Bone marrow (tissue), 2 donors: ENCODE data around the gene COG6.
A peak's percentile ranks its signal among the peaks of the same experiment; 100 is the strongest.

Source experiments
- DNase-seq, 2 donors: peaks; one replicate each; lab custom pipeline; 2025; lab: John Stamatoyannopoulos, UW

Gene COG6

DNA sequence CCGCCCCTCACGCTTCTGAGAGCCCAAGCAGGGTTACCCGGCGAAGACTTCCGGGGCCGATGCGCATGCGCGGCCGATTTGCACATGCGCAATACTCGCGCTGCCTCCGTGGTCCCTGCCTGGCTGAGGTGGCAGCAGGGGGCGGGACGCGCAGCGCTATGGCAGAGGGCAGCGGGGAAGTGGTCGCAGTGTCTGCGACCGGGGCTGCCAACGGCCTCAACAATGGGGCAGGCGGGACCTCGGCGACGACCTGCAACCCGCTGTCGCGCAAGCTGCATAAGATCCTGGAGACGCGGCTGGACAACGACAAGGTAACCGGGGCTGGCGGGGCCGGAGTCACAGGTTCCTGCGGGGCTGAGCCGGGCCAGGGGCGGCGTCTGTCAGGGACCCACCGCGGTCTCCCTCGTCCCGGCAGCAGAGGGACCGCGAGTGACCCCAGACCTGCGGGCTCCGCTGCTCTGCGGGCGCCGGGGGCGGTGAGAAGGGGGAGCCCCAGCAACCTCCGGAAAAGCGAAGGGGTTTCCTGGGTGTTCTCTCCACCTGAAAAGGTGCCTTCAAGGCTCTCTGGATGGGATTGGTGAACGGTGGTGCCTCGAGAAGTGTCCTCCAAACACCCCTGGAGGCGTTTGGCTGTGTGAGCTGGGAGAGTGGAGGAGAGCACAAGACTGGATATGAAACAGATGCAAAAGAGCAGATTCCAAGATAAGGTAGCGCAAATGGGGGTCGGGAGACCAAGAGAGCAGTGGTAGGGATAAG, at the start of gene COG6:
TSS of gene COG6 (plus strand) at position 94 of the 756 bp plus-strand sequence. CDS start at position 159, 65 bp downstream.
- DNase-seq = peak; percentile 81 to 94

DNA sequence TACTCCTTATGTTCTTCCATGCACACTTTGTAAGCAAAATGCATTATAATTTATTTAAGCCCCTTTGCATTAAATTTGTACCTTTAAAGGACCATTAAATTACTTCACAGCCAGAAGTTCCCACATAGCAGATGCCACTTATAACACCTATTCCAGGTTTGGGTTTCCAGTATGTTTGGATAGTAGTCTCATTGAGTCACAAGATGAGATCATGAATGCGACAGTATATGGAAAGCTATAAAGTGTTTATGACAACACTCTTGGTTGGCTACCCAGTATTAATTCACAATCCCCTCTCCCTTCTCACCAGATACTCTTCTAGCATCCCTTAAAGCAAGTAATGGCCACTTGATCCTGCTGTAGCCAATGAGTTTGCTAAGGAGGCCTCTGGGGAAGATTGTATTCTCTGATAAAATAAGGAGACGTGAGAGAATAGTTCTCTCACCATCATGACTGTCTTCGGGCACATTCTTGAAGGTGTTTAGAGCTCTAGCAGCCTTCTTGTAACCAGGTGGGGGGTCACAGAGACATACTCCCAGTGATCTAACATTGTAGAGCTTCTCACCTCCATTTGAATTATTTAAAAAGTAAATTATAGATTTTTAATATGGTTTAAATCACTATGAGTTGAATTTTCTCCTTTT, 49.7 kb upstream of the COG6 start:
- DNase-seq = no peak

DNA sequence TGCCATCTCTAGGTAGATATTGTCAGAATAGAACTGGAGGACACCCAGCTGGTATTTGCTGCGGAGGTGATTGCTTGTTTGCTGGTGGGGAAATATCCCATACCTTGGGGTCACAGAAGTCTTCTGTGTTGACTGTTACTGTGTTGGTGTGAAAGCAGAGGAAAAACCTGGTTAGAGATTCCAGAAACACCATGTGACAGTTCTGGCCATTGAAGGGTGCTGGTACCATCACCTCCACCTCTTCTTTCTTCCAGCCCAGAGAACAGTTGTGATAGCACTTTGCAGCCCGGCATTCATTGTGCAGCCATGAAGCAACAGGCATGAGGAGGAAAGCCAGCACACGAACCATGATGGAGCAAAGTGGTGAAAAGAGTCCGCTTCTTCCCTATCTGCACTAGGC, 47.6 kb upstream of the COG6 start:
- no peak for DNase-seq

DNA sequence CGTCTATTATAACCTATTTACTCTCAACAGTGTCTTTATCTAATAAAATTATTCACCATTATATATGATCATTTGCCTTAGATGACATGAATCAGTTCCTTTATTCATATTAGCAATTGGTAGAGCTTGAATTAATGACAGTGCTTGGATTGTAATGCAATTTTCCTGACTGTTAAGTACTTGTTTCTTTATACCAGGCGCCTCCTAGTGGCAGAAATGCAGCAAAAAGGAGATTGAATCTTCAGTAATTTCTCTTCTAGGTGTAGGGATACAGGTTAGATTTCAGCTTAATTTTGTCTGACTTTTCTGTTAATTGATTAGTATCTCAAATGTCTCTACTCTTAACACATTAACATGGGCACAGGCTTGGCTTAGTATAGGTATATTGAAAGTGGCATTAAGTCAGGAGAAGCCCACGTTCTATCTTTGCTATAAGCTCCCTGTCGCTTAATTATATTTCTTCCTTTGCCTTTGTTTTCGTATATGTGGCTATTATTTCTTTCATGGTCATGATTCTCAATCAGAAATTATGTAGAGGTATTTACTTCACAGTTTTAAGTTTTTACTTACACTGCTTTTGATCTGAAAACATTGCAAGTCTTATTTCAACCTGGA, 43.3 kb upstream of the COG6 start:
- peak in 1 of 2 donors; percentile 46 for DNase-seq

DNA sequence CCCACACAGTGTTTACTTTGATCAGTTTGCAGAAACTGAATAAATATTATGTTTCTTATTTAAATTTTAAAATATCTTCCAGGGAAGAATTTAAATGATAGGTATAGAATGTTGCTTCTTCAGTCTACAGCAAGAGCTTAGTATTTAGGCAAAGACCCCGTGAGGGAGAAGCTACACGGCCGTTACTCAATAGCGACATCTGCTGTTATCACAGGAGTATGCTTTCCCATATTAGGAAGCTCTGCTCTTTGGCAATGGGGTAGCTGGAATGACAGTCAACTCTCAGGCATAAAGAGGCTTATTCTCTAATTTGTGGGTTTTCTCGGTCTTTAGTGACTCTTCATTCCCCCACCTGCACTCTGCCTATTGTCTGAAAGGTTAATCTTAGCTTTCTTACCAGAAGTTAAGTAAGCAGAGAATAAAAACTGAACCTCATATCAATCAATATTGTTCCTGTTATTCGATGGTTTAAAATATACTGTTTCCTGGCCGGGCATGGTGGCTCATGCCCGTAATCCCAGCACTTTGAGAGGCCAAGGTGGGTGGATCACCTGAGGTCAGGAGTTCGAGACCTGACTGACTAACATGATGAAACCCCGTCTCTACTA, 39.3 kb upstream of the COG6 start:
- peak in 1 of 2 donors; percentile 66 for DNase-seq

DNA sequence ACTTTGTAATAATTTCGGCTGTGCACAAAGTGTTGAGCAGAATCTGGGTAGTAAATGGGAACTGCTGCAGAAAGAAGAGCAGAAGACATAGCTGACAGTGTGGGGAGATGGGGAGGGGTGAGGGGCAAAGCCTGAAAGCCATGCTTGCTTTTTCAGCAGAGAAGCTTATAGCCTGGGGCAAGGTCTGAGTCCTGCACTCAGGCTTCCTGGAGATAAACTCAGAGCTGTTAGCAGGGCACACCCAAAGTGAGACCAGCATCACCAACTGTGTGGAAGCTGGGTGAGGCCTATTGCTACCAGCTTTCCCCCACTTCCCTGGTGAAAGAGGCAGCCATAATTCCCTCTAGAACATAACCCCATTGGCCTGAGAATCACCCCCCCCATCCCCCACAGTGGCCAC, 36.9 kb upstream of the COG6 start:
- no peak for DNase-seq

DNA sequence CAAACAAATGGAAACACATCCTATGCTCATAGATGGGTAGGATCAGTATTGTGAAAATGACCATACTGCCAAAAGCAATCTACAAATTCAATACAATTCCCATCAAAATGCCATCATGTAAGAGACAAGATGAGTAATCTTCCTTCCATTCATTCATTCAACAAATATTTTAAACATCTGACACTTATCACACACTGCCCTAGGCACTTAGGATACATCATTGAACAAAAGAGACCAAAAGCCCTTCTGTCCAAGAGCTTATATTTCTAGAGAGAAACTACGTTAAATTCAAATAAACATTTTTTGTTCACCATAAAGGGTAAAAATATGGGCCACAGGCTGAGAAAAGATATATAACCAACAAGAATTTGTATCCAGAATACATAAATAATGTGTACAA, 32.0 kb upstream of the COG6 start:
- no peak for DNase-seq

DNA sequence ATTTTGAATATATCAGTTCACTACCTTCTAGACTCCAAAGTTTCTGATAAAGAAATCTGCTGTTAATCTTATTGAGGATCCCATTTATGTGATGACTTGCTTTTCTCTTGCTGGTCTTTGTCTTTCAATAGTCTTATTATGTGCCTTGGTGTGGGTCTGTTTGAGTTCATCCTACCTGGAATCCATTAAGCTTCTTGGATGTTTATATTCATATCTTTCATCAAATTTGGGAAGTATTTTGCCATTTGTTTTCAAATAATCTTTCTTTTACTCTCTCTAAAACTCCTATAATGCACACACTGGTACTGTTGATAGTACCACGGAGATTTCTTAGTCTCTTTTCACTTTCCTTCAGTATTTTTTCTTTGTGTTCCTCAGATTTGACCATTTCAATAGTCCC, 24.2 kb upstream of the COG6 start:
- no peak for DNase-seq

DNA sequence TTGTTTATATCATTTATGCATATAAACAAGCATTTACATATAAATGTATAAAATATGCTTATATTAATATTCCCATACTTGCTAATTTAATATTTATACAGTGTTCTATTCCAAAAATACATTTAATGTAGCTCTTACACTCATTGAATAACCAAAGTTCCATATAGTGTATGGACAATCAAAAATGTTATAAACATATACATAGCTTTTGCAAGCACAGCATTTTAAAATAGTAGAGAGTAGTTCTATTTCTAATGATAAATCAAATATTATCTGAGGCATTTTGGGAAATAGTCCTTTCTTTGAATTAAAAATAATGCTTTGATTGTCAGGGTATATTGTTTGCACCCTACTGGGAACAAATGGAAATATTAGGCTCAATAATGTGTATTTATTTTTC, 22.5 kb upstream of the COG6 start:
- DNase-seq = no peak

DNA sequence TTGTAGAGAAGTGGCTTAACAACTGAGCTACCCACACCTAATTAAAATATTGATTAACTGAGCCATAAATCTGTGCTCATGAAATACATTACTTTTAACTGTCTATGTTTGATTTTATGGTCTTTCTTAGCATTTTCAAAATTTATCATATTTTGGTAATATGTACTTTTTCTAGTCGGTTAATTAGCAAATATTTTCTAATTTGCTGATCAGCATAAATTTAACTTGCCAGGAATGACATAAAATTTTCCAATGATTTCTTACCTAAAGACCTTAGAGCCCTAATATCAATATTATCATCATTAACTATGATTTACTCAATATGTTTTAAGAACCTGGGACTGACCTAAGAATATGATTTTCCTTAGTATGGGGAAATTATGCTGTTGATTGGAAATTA, 19.9 kb upstream of the COG6 start:
- DNase-seq = no peak

DNA sequence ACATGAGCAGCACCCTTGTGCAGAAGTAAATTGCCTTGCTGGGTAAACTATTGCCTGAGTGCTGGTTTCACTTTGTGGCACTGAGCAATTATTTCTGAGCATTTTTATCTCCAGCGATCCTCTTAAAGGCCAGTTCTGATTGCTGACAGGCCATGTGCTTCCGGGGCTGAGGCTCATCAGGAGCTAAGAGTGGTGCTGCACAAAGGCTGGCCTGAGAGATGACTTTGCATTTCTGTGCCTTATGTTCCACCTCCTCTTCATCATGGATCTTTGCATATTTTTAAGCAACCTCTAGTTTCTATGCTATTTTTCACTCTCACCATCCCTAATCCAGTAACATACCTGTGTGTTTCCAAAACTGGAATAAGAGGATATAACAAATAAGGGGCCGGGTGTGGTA, 17.6 kb upstream of the COG6 start:
- DNase-seq = no peak

DNA sequence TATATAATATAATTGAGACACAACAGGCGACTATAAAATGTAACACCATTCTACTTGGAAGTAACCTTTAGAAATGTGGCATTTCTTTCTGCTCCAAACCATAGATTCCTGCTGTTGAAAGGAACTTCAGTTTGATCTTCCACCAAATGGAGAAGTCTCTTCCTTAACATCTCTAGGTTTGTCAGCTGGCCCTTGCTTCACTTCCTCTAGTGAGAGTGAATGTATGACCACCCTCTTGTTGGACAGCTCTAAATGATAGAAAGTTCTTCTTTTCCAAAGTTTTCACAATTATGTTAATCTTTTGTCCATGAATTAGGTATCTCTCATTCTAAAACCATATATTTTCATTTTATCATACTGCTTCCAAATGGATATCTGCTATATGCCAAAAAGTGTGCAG, 13.8 kb upstream of the COG6 start:
- DNase-seq = no peak

DNA sequence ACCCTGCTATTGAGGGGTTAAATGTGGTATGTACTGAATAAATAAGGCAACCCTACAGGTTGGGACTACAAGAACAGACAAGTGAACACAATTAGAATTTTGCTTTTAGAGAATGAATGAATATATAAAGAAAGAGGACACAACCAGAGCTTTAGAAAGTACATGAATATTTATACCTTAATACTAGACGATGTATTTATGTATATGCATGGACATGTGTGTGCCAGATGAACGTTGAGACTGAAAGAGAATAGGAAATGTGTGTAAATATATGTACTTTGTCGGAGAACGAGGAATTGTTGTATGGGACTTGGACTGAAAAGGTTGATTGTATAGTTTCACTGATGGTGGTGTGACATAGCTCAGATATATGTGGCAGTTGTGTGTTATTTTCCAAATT, 9.3 kb upstream of the COG6 start:
- no peak for DNase-seq

DNA sequence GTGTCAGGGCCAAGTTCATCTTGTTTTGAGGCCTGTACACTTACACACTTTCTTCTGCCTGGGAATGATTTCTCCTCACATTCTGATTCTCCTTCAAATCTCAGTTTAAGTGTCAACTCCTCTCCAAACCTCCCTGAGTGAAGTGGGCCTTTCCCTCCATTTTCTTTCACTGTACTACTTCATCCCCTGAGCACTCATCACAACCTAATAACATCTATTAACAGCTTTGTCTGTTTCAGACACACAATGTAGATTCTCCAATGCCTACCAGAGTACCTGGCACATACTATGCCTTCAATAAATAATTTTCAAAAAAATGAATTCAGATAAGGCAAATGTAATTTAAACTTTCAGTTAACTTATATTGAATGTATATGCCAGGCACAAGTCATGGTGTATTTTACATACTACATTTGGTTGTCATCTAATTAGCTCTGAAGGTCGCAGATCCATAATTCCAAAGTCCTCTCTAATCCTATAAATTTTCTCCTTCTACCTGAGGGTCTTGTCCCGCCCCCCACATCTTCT, 357 bp upstream of the COG6 start:
- no peak for DNase-seq

DNA sequence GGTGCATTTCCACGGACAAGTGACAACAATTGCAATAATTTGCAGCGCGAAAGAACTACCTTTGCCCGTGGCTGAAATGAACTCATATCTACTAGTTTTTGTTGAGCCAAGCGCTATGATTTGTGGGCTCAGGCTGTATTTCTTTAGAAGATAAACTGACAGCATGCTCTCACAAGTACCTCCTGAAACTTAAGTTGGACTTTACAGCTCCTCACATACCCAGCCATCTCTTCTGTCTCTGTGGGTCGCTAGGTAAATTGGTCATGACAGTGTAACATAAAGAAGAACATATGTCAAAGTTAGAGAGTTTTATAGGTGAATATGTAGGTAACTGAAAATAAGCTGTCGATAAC, 839 bp downstream of the COG6 start:
- DNase-seq = no peak

DNA sequence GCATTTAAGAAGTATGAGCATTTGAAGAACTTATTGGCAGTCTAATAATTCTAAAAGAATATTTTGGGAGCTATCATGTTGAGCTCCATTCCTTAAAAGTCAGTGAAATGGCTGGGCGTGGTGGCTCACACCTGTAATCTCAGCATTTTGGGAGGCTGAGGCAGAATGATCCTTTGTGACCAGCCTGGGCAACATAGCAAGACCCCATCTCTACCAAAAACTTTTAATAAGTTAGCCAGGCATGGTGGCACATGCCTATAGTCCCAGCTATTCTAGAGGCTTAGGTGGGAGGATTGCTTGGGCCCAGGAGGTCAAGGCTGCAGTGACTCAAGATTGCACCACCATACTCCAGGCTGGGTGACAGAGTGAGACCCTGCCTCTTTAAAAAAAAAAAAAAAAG, 8.0 kb downstream of the COG6 start:
- DNase-seq = no peak

DNA sequence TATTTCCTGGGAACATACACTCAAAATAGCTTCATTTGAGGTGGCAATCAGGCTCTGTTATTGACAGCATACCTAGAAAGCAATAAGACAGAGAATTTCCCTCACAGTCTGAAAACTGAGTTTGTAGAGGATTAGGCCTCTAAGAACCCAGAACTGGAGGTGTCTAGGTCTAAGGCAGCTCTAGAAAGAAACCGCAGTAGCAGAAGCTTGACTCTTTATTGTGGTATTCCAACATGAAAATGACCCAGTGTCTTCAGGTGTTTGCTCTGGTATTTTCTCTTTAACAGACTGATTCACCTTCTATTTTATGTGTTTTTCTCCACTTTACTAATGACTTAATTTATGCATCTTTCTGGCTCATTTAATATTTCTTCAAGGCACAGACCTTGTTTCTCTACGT, 8.5 kb downstream of the COG6 start:
- no peak for DNase-seq

DNA sequence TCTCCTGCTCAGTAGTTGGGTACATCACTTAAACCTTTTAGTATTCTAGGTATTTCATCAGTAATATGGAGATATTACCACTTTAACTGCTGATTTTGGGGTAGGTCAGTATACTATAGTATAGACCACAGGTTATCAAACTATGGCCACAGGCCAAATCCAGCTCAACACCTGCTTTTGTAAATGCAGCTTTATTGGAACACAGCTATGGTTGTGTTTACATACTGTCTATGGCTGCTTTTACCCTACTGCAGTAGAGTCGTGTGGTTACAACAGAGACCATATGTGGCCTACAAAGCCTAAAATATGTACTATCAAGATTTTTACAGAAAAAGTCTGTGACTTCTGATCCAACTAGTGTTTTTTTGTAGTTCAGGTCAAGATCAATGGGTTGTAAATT, 10.3 kb downstream of the COG6 start:
- no peak for DNase-seq

DNA sequence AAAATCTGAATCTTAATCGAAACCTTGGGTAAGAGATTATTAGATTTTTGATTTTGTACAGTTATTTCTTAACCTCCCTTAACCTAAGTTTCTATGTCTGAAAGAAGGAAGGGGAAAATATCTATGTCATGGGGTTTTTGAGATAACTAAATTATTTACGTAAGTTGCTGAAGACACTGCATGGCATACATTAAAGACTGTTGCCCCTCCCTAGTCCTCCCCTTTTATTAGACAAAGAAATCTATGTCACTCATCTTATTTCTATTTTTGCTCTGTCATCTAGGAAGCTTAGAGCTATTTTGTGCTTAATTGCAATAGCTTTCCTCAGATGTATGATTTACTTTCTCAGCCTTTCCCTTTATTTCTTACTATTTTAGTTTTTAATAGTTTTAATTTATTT, 15.0 kb downstream of the COG6 start:
- no peak for DNase-seq

DNA sequence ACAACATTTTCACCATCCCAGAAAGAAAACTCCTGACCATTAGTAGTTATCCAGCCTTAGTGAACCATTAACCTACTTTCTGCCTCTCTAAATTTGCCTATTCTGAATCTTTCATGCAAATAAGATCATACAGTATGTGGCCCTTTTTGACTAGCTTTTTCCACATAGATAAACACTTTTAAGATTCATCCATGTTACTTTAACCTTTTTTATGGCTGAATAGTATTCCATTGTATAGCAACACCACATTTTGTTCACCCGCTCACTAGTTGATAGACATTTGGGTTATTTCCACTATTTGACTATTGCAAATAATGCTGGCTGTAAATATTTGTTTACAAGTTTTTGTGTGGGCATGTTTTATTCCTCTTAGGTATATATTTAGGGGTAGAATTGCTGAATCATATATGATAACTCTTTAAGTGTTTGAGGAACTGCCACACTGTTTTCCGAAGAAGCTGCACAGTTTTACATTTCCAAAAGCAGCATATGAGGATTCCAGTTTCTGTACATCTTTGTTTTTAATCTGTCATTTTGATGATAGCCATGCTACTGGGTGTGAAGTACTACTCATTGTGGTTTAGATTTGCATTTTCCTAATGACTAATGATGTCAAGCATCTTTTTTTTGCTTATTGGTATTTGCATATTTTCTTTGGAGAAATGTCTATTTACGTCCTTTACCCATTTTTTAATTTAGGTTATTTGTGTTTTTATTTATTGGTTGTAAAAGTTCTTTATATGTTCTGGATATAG, 17.1 kb downstream of the COG6 start:
- DNase-seq = no peak

DNA sequence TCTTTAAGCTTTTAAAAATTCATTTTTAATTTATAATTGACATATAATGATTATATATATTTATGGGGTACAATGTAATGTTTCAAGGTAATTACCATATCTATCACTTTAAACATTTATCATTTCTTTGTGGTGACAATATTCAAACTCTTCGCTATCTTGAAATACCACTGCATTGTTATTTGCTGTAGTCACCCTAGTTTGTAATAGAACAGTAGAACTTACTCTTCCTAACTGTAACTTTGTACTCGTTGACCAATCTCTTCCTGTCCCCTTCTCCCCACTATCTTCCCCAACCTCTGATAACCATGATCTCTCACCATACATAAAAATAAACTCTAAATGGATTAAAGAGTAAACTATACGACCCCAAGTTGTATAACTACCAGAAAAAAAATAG, 20.4 kb downstream of the COG6 start:
- DNase-seq = no peak

DNA sequence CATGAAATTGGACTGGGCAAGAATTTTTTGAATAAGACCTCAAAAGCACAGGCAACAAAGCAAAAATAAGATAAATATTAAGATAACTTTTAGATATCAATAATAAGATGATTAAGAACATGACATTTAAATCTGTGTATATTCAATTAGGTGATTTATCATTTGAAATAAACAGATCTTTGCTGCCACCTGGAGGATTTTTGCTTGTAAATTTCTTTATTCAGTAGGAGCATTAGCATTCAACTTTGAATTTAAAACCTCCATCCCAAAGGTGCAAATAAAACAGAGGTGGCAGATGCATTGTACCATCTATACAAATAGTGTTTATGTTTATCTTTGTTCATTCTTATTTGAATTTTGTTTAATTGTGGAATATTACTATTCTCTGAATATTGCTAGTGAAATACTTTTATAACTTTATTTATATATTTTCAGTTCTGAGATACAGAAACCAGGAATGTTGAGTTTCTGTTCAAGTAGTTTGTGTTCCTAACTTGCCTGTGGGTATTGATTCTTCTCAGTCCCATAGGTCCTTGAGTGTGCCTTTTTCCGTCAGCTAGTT, 20.9 kb downstream of the COG6 start:
- peak in 1 of 2 donors; percentile 38 for DNase-seq
